ENCODE data around the gene MIPOL1. TPM values are rescaled to one million over a fixed set of nuclear protein-coding genes. Genes with fewer than 3 reads are reported as not detected.

MIPOL1 gene
- total RNA-seq, 1 experiment from 2014 or later: 13.1 TPM

DNA sequence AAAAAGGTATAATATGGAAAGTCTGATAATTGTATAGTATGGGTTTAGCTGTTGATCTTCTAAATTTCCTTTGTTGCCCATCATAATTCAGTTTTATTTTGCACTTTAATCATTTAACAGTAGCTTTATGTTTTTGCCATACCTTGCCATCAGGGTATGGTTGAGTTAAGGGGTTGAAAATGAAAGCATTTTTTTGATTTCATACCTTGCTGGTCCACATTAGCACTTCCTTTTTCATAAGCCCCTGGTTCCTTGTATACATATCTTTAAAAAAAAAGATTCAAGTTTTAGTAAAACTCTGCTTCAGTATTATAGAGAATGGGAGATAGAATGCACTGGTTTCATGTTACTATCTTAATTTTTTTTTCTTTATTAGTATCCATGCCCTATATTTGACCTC is 71.1 kb downstream of the MIPOL1 start:
- BruUV-seq (replicated peaks): no TSS peak
- intact Hi-C loops (cut with micrococcal nuclease; ENCODE audit: unreplicated experiment): no loop called here
- DNase-seq: no peak
- H3F3A ChIP-seq (ENCODE audit: insufficient read depth, low read depth): no peaks in the 10 kb centered on the region
- H3K27me3 ChIP-seq (ENCODE audit: insufficient read depth, low read depth): no peaks in the 10 kb centered on the region
- no peaks in the 10 kb centered on the region for H3K9me2 ChIP-seq (ENCODE audit: insufficient read depth)
- H3K4me1 ChIP-seq (replicated peaks; ENCODE audit: insufficient read depth): no peaks in the 10 kb centered on the region
- no peaks in the 10 kb centered on the region for H3K9me3 ChIP-seq (ENCODE audit: insufficient read depth, low read depth)
- ChIA-PET CTCF (no interaction called here), POLR2A (ENCODE audit: unreplicated experiment) (no interaction called here)
- H3K36me3 ChIP-seq (ENCODE audit: low read depth): no peaks in the 10 kb centered on the region
- H2AFZ ChIP-seq: no peak overlapping the region
- H3K4me3 ChIP-seq: no peak overlapping the region
- no peak overlapping the region for H3K27ac ChIP-seq
- TF ChIP-seq EZH2 (IDR thresholded peaks at IDR 0.05; ENCODE audit: low read depth): no peak
- TF ChIP-seq, protein P1, sequence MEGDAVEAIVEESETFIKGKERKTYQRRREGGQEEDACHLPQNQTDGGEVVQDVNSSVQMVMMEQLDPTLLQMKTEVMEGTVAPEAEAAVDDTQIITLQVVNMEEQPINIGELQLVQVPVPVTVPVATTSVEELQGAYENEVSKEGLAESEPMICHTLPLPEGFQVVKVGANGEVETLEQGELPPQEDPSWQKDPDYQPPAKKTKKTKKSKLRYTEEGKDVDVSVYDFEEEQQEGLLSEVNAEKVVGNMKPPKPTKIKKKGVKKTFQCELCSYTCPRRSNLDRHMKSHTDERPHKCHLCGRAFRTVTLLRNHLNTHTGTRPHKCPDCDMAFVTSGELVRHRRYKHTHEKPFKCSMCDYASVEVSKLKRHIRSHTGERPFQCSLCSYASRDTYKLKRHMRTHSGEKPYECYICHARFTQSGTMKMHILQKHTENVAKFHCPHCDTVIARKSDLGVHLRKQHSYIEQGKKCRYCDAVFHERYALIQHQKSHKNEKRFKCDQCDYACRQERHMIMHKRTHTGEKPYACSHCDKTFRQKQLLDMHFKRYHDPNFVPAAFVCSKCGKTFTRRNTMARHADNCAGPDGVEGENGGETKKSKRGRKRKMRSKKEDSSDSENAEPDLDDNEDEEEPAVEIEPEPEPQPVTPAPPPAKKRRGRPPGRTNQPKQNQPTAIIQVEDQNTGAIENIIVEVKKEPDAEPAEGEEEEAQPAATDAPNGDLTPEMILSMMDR (conservative IDR thresholded peaks at IDR 0.05): no peak
- H3K79me2 ChIP-seq (ENCODE audit: low read depth): no peaks in the 10 kb centered on the region
- H3K4me2 ChIP-seq: no peak overlapping the region
- H4K20me1 ChIP-seq (ENCODE audit: insufficient read depth): no peaks in the 10 kb centered on the region

DNA sequence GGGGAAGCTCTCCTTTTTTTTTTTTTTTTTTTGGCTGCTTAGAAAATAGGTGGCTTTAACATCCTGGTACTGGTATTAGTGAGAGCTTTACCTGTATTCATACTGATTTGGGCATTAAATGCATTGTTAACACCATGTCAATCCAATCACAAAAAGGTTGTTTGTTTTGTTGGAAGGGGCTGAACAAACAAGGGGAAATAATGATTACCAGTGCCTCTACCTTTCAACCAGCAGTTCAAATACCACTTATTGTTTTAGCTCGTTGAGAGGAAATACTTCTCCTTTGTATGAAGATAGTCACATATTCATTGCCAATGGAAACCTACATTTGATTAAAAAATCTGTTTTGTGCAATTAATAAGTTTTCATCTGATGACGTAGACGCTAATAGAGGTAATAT is 72.9 kb downstream of the MIPOL1 start:
- TF ChIP-seq, protein P1 (conservative IDR thresholded peaks at IDR 0.05): no peak
- no peak for TF ChIP-seq EZH2 (IDR thresholded peaks at IDR 0.05; ENCODE audit: low read depth)
- Histone ChIP-seq H3K4me2 (no peak overlapping the region), H3K79me2 (ENCODE audit: low read depth) (no peaks in the 10 kb centered on the region), H4K20me1 (ENCODE audit: insufficient read depth) (no peaks in the 10 kb centered on the region), H2AFZ (no peak overlapping the region), H3K4me3 (no peak overlapping the region), H3K27ac (no peak overlapping the region), H3K27me3 (ENCODE audit: insufficient read depth, low read depth) (no peaks in the 10 kb centered on the region), H3K36me3 (ENCODE audit: low read depth) (no peaks in the 10 kb centered on the region), H3K9me2 (ENCODE audit: insufficient read depth) (no peaks in the 10 kb centered on the region), H3K9me3 (ENCODE audit: insufficient read depth, low read depth) (no peaks in the 10 kb centered on the region), H3F3A (ENCODE audit: insufficient read depth, low read depth) (no peaks in the 10 kb centered on the region), H3K4me1 (replicated peaks; ENCODE audit: insufficient read depth) (no peaks in the 10 kb centered on the region)
- DNase-seq: no peak
- no TSS peak for BruUV-seq (replicated peaks)
- ChIA-PET POLR2A (ENCODE audit: unreplicated experiment) (no interaction called here), CTCF (no interaction called here)
- intact Hi-C loops (cut with micrococcal nuclease; ENCODE audit: unreplicated experiment): no loop called here

- Histone ChIP-seq H3K27ac (no peak overlapping the region), H3K36me3 (ENCODE audit: low read depth) (no peaks in the 10 kb centered on the region), H3F3A (ENCODE audit: insufficient read depth, low read depth) (no peaks in the 10 kb centered on the region), H3K4me1 (replicated peaks; ENCODE audit: insufficient read depth) (no peaks in the 10 kb centered on the region), H3K9me2 (ENCODE audit: insufficient read depth) (no peaks in the 10 kb centered on the region), H3K27me3 (ENCODE audit: insufficient read depth, low read depth) (no peaks in the 10 kb centered on the region), H2AFZ (no peak overlapping the region), H3K4me2 (no peak overlapping the region), H3K79me2 (ENCODE audit: low read depth) (no peaks in the 10 kb centered on the region), H3K9me3 (ENCODE audit: insufficient read depth, low read depth) (no peaks in the 10 kb centered on the region), H3K4me3 (no peak overlapping the region), H4K20me1 (ENCODE audit: insufficient read depth) (no peaks in the 10 kb centered on the region)
- DNase-seq: no peak
- TF ChIP-seq, protein P1 (conservative IDR thresholded peaks at IDR 0.05): no peak
- TF ChIP-seq EZH2 (IDR thresholded peaks at IDR 0.05; ENCODE audit: low read depth): no peak
- ChIA-PET POLR2A (ENCODE audit: unreplicated experiment) (no interaction called here), CTCF (no interaction called here)
- BruUV-seq (replicated peaks): no TSS peak
- intact Hi-C loops (cut with micrococcal nuclease; ENCODE audit: unreplicated experiment): no loop called here
Observed at GRCh38 chr14:37272569-37272968, 74.8 kb downstream of the MIPOL1 start.
